Tibial nerve (tissue), 4 donors: ENCODE results near the gene P3H3.

Experiments used
- CTCF ChIP-seq, 5 experiments: fragments of 200-600 bp in 3 of 5; fragments of 450-650 bp in 2 of 5; sonication (generic) in 3 of 5; IDR thresholded peaks; one replicate each; pipeline ENCODE4 v1.5.1; 2016 to 2019; ENCODE audit warnings: antibody characterized with exemption in 5 of 5, mild to moderate bottlenecking in 3 of 5, moderate library complexity in 2 of 5
- EP300 ChIP-seq, 2 donors: sonication (generic); formaldehyde crosslinking; IDR thresholded peaks; one replicate each; pipeline ENCODE4 v1.6.1; 2017; ENCODE audit warnings: antibody characterized with exemption in 2 of 2, mild to moderate bottlenecking in 1 of 2
- POLR2A ChIP-seq, 2 donors: fragments of 450-650 bp; IDR thresholded peaks; one replicate each; pipeline ENCODE4 v1.6.1; 2017; ENCODE audit warnings: antibody characterized with exemption in 2 of 2, mild to moderate bottlenecking in 2 of 2, moderate library complexity in 2 of 2

GRCh38 chr12:6783828-6784227 lies 44.4 kb upstream of the P3H3 start:
- TF ChIP-seq CTCF (IDR thresholded peaks at IDR 0.05) (no peak), EP300 (IDR thresholded peaks at IDR 0.05) (no peak), POLR2A (IDR thresholded peaks at IDR 0.05) (no peak)
